SU-DHL-6 (cell line): ENCODE results near the gene SIK3.

ENCODE experiments used
- EZH2phosphoT487 ChIP-seq: fragments of 200-600 bp; sonication (generic), shearing (Covaris generic); conservative IDR thresholded peaks from 2 replicates; pipeline ENCODE4 v1.6.1; 2018; ENCODE audit warnings: mild to moderate bottlenecking, antibody characterized with exemption, low read length, moderate library complexity, mixed read lengths
- TF ChIP-seq, protein P1 (sequence below): fragments of 200-600 bp; sonication (generic); IDR thresholded peaks from one replicate; pipeline ENCODE4 v1.5.1; 2017; ENCODE audit warnings: antibody characterized with exemption, mild to moderate bottlenecking, low read length, moderate library complexity; ENCODE audit not compliant: insufficient read depth, poor library complexity, severe bottlenecking

DNA sequence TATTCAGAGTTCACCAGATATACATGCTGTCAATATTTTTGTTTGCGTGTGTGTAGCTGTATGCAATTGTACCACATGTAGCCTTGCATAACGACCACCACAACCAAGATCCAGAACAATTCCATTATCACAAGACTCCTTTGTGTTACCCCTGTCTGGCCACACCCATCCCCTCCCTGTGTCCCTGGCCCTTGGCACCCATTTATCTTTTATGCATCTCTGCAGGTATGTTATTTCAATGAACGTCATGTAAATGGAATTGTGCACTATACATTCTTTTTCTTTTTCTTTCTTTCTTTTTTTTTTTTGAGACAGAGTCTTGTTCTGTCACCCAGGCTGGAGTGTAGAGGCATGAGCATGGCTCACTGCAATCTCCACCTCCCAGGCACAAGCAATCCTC, 36.2 kb upstream of the SIK3 start:
- TF ChIP-seq, protein P1, sequence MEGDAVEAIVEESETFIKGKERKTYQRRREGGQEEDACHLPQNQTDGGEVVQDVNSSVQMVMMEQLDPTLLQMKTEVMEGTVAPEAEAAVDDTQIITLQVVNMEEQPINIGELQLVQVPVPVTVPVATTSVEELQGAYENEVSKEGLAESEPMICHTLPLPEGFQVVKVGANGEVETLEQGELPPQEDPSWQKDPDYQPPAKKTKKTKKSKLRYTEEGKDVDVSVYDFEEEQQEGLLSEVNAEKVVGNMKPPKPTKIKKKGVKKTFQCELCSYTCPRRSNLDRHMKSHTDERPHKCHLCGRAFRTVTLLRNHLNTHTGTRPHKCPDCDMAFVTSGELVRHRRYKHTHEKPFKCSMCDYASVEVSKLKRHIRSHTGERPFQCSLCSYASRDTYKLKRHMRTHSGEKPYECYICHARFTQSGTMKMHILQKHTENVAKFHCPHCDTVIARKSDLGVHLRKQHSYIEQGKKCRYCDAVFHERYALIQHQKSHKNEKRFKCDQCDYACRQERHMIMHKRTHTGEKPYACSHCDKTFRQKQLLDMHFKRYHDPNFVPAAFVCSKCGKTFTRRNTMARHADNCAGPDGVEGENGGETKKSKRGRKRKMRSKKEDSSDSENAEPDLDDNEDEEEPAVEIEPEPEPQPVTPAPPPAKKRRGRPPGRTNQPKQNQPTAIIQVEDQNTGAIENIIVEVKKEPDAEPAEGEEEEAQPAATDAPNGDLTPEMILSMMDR, result no peak
- no peak for TF ChIP-seq EZH2phosphoT487
